Testis (tissue), 2 donors: Measurements from ENCODE around the gene SCYGR2.

Experiments
- POLR2A ChIP-seq: fragments of 450-650 bp; IDR thresholded peaks from one replicate; pipeline ENCODE4 v1.6.1; 2017; ENCODE audit warnings: antibody characterized with exemption, mild to moderate bottlenecking, moderate library complexity
- TF ChIP-seq, protein P1 (sequence below), 3 experiments: fragments of 450-650 bp in 2 of 3; fragments of 200-600 bp in 1 of 3; sonication (generic) in 1 of 3; IDR thresholded peaks; one replicate each; pipeline ENCODE4 v1.5.1; 2016 to 2019; ENCODE audit warnings: antibody characterized with exemption in 3 of 3, mild to moderate bottlenecking in 2 of 3, moderate library complexity in 1 of 3

DNA sequence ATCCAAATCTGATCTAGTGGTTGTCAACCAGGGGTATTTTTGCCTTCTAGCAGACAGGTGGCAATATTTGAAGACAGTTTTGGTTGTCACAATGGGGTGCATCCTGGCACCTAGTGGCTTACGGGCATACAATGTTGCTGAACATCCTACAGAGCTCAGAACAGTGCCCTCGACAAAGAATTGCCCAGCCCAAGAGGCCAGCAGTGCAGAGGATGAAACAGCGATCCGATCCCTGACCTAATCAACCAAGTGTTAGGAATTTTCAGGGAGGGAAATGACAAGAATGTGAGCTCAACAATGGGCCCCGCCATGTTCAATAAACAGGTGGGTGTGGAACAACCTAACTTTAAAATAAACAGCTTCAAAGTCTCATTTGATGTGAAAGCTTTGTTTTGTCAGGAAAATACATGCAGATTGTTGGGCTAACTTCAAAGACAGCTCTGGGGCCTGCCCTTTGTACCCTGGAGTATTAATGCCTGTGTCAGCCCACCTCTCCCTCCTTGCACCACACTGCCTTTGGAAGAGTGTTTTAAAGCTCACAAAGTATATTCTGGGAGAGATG is 45.4 kb downstream of the SCYGR2 start:
- TF ChIP-seq, protein P1, sequence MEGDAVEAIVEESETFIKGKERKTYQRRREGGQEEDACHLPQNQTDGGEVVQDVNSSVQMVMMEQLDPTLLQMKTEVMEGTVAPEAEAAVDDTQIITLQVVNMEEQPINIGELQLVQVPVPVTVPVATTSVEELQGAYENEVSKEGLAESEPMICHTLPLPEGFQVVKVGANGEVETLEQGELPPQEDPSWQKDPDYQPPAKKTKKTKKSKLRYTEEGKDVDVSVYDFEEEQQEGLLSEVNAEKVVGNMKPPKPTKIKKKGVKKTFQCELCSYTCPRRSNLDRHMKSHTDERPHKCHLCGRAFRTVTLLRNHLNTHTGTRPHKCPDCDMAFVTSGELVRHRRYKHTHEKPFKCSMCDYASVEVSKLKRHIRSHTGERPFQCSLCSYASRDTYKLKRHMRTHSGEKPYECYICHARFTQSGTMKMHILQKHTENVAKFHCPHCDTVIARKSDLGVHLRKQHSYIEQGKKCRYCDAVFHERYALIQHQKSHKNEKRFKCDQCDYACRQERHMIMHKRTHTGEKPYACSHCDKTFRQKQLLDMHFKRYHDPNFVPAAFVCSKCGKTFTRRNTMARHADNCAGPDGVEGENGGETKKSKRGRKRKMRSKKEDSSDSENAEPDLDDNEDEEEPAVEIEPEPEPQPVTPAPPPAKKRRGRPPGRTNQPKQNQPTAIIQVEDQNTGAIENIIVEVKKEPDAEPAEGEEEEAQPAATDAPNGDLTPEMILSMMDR (IDR thresholded peaks at IDR 0.05): no peak
- no peak for TF ChIP-seq POLR2A
